Activated CD4-positive, alpha-beta T cell treated with anti-CD3 and anti-CD28 coated beads, Interleukin-2, Interleukin-4, amounts not matched to agents 100 ng/mL and 50 ng/mL, durations not matched to agents 16 hours and 8 hours (primary cell): Measurements from ENCODE around the gene IRF2.

ENCODE experiments used
- DNase-seq: peaks from one replicate; pipeline ENCODE4 v3.0.0-alpha.2; 2020; ENCODE audit warnings: low spot score

IRF2 gene

DNA sequence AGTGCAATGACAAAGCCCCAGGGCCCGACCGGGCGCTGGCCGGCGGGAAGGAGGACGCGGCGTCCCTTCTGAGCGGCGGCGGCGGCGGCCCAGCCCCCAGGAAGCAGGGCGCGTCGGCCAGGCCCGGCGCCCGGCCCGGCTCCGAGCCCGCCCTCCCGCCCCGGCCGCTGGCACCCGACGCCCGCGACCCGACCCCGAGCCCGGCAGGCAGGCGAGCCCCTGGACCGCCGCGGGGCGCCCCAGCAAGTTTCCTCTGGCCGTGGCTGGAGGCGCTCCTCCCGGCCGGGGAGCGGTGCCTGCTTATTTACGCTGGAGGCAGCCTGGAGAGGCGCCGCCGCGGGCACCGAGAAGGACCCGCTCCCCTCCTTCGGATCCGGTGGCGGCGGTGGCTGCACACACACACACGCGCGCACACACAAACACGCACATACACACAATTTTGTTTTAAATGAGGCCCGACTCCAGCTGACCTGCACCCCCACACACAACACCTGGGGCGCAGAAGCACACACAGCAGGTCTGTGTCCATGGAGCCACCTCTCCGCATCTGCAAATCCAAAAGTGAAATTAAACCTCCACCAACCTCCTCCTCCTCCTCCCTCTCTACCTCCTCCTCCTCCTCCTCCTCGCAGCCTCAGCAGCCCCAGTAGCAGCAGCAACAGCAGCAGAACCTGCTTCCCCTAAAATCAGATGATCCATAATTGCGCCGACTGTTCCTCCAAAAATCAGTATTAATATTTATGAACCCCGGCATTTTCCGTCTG, 669 bp downstream of the IRF2 start:
- peak; percentile 68 for DNase-seq

GRCh38 chr4:184472614-184473498, 1.5 kb downstream of the IRF2 start:
- DNase-seq, result peak; percentile 70

DNA sequence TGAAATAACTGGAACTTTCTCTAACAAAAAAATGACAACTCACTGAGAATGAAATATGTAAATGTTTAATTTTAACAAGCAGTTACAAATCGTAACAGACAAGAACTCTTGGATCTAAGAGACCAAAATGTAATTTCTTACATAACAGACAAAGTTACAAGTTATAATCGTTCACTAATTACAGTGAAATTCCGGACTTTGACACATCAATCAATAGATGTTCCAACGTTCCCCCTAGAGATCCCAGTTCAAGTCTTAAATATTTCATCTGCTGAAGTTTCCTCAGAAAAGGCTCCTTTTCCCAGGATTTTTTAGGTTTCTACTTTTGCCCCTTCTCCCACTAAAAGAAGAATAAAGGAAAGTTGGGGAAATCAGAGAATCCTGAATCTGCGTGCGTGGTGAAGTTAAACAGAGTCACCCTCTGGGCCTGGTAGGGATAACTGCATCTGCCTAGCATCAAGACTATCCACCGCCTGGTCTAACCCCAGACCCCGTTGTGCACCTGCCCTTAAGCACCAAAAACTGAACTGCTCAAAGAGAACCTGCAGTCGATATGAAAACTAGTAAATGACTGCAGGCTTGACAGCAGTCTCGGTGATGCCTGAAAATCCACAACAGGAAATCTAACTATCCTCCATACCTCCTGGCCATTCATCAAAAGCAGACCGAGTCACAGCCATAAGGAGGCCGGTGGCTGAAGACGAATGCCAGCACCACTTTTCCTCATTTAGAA, 2.3 kb downstream of the IRF2 start:
- peak; percentile 43 for DNase-seq

DNA sequence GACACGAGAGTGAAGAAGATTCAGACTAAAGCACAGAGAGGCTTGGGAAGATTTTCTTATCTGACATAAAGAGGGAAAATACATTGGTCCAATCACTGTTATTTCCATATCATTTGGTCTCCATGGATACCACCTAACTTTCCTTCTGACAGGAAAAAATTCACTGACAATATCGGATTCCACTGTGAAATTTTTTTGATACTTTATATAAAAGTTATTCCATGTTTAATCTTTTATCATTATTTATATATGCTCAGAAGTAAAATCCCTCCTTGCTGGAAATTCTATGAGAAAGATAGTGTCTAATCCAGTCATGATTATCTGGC, 3.6 kb downstream of the IRF2 start:
- DNase-seq, result no peak

- no peak for DNase-seq
Observed at GRCh38 chr4:184466634-184467033, 7.7 kb downstream of the IRF2 start.

DNA sequence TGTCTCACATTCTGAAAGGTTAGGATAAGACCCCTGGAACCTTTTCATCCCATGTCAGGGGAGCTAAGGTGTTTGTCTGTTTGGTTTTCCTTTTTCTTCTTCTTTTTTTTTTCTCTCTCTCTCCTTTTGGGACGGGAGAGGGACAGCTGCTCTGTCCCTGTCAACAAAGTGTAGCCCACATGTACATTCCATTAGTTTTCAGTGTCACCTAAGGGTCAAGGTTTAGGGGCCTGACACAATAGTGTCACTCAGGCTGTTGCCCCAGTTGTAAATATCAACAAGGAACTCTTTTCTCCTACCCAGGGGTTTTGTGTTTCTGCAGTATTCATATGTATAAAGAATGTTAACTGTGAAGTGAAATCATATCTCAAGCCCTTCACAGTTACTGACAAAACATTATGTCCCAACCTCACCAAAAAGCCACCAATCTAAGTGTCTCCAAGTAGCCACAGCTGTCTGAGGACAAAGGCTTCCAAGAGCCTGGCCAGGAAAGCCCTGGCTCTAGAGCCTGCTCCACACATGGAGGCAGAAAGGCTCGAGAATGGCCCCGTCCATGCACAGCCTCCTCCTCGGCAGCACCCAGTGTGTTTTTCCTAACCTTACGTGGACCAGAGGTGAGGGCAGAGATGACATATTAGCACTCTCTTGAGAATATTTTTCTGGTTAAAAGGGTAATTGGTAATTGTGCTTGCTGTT, 9.4 kb downstream of the IRF2 start:
- no peak for DNase-seq

DNA sequence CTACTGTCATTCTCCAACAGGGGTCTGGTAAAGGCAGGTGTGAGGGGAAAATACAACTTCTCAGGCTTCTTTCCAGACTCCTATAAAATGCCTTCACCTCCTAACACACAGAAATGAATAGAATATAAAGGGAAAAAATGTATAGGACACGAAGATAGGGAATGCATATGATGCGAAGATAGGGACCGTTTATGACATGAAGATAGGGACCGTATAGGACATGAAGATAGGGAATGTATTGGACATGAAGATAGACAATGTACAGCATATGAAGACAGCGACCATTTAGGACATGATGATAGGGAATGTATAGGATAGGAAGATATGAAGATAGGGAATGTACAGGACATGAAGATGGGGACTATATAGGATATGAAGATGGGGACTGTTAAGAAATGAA, 10.5 kb downstream of the IRF2 start:
- DNase-seq, result no peak

- DNase-seq, result no peak
Observed at GRCh38 chr4:184463158-184463557, 11.2 kb downstream of the IRF2 start.

DNA sequence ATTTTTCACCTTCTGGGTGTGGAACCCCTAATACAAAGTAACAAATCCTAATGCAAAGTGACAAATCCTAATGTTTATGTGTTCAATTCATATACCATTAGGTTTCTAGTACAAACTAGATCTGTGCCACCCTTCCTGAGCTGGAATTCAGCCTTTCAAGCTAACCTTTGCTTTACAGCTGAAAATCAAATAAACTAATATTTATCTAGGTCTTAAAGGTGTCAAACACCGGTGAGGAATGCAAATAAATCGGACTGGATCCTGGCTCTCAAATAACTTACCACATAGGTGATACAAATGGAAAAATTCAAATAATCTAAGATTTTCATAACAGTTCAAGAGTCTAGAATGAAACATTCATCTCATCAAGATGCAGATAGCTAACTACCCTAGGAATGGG, 11.6 kb downstream of the IRF2 start:
- no peak for DNase-seq

GRCh38 chr4:184461711-184462441, 12.5 kb downstream of the IRF2 start:
- DNase-seq, result no peak

- DNase-seq, result no peak
Observed at GRCh38 chr4:184460499-184461285, 13.7 kb downstream of the IRF2 start.

GRCh38 chr4:184459413-184459812, 14.9 kb downstream of the IRF2 start:
- peak; percentile 60 for DNase-seq

DNA sequence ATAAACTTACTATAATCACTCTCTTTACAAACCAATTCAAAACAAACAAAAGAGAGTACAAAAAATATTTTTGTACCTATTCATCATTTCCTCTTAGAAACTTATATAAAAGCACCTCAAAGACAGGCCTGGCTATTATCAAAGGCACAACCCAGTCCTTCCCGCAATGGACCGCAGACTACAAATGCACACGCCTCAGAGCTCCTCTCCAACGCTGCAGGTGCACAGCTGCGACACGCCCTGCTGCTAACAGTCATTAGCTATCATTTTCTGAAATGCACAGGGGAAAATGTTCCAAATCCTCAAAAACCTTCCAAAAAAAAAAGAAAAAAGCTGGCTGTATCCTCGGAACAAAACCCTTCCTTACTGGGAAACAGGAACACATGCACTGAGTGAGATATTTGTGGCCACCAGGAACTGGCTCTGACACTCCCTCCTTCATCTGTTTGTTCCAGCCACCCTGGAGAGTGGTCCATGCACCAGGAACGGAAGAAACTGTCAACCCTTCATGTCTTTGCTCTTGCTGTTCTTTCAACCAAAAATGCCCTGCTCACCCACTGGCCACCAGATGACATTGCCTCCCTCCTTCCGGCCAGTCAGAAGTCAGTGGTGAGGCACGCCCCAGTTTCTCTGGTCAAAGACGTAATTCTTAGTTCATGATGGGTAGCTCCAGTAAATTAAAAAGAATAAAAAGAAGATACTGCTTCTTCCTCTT, 16.7 kb downstream of the IRF2 start:
- DNase-seq, result no peak

DNA sequence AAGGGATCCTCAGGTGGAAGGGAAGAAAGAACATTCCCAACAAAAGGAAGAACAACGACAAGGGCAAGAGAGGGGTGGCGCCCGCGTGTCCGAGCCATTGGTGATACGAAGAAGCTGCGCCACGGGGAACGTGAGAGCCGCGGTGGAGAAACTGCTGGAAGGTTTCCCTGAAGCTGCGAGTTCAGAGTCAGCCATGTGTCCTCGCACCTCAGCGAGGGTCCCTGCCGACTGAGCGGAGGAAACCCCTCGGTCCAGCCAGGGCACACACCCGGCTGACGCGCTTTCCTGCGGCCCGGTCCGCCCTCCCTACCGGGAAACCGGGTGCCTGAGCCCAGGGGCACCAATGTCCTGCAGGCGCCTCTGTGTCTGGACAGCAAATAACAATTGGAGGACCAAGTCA, 18.0 kb downstream of the IRF2 start:
- no peak for DNase-seq

DNA sequence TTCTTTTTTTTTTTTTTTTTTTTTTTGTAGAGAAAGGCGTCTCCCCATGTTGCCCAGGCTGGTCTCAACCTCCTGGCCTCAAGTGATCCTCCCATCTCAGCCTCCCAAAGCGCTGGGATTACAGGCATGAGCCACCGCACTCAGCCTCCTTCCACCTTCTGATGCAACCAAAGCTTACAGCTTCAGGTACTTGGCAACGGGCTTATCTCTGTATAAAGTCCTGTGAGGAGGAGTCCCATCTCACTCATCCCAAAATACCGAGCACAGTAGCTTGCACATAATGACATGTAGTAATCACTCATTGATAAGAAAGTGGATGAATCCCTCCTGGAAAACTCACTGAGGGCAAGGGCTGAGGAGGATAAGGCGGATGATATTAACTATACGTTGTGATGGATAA, 19.1 kb downstream of the IRF2 start:
- DNase-seq, result no peak

- peak; percentile 59 for DNase-seq
Observed at GRCh38 chr4:184453365-184454160, 20.8 kb downstream of the IRF2 start.

DNA sequence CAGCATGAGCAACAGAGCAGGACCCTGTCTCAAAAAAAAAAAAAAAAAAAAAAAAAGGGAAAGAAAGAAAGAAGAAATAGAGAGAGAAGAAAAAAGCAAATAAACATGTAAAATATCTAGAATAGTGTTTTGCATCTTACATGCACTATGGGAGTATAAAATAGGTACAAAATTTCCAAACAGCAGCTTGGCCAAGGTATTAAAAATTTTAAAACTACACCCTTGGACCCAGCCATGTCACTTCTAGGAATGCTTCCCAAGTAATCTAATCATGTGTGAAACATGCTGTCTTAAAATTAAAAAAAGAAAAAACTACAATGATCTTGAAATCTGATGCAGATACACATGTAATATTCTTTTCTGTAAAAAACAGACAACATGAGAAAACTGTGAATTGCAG, 21.6 kb downstream of the IRF2 start:
- no peak for DNase-seq

GRCh38 chr4:184451726-184452125, 22.6 kb downstream of the IRF2 start:
- DNase-seq, result no peak
